Thyroid gland (tissue), 4 donors: Measurements from ENCODE around the gene NEK6. TPM values are rescaled to one million over a fixed set of nuclear protein-coding genes. Genes with fewer than 3 reads are reported as not detected.

Experiments
- DNase-seq, 2 donors: peaks; one replicate each; pipeline ENCODE4 v3.0.0-alpha.2; 2019
- H3K27ac ChIP-seq, 3 donors: fragments of 200-600 bp; sonication (generic); 1 replicate in 2 of 3; 2 replicates in 1 of 3; pipeline ENCODE4 v1.5.1; 2016 to 2019; ENCODE audit warnings: mild to moderate bottlenecking in 1 of 3, moderate library complexity in 1 of 3
- H3K27me3 ChIP-seq: fragments of 200-600 bp; sonication (generic); one replicate; pipeline ENCODE4 v1.5.1; 2019
- H3K36me3 ChIP-seq, 2 donors: fragments of 200-600 bp; sonication (generic); one replicate each; pipeline ENCODE4 v1.5.1; 2016 to 2019
- H3K4me1 ChIP-seq, 2 donors: fragments of 200-600 bp; sonication (generic); one replicate each; pipeline ENCODE4 v1.5.1; 2017 to 2019
- H3K4me3 ChIP-seq, 3 donors: fragments of 200-600 bp; sonication (generic); replicated peaks in 1 of 3; 1 replicate in 2 of 3; 2 replicates in 1 of 3; pipeline ENCODE4 v1.5.1; 2016; ENCODE audit warnings: mild to moderate bottlenecking in 1 of 3
- H3K9me3 ChIP-seq: fragments of 200-600 bp; sonication (generic); one replicate; pipeline ENCODE4 v1.5.1; 2017
- POLR2A ChIP-seq, 2 donors: fragments of 450-650 bp; IDR thresholded peaks; one replicate each; pipeline ENCODE4 v1.6.1; 2017; ENCODE audit warnings: antibody characterized with exemption in 2 of 2, mild to moderate bottlenecking in 2 of 2, moderate library complexity in 1 of 2
- WGBS, 2 donors: methylation state at CpG; one replicate each; pipeline ENCODE4 v1.1.5; 2017; 5-methylcytosine and 5-hydroxymethylcytosine counted together
- intact Hi-C: fragments of 100-400 bp; cut with DNase I; formaldehyde crosslinking; loops from one replicate; pipeline ENCODE4 v1.15.1; 2023
- total RNA-seq, 4 donors: library from RNA; depleted of rRNA; stranded (reverse); fragments of >200 nt; gene quantifications; one replicate each; pipeline ENCODE4 v1.2.3, GENCODE V29; 2016
- TF ChIP-seq, protein P1 (sequence below), 6 experiments: fragments of 200-600 bp in 3 of 6; fragments of 450-650 bp in 3 of 6; sonication (generic) in 3 of 6; IDR thresholded peaks; one replicate each; pipeline ENCODE4 v1.5.1; 2016 to 2019; ENCODE audit warnings: antibody characterized with exemption in 6 of 6, mild to moderate bottlenecking in 2 of 6, inconsistent platforms in 1 of 6, moderate library complexity in 1 of 6

Gene NEK6
- total RNA-seq, 4 donors from 2014 or later = 10.7 to 12.8 (median 11.0) TPM

DNA sequence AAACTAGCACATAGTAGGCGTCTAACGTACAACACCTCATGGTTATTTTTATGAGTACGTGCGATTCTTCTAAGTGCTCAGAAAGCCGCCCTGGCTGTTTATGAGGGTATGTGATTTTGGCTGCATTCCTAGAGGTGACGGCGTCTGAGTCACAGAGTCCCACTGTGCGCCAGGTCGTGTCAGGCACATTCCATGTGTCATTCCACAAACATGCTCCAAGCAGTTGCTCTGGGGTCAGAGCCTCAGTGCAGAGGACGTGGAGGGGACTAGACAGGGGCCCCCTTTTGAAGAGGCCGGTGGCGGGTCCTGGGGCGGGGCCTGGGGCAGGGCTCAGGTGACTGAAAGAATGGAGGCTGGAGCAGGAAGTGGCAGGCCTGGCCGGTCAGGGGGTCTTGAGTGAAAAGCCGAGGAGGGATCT, 51.9 kb downstream of the NEK6 start:
- DNase-seq = no peak
- TF ChIP-seq, protein P1, sequence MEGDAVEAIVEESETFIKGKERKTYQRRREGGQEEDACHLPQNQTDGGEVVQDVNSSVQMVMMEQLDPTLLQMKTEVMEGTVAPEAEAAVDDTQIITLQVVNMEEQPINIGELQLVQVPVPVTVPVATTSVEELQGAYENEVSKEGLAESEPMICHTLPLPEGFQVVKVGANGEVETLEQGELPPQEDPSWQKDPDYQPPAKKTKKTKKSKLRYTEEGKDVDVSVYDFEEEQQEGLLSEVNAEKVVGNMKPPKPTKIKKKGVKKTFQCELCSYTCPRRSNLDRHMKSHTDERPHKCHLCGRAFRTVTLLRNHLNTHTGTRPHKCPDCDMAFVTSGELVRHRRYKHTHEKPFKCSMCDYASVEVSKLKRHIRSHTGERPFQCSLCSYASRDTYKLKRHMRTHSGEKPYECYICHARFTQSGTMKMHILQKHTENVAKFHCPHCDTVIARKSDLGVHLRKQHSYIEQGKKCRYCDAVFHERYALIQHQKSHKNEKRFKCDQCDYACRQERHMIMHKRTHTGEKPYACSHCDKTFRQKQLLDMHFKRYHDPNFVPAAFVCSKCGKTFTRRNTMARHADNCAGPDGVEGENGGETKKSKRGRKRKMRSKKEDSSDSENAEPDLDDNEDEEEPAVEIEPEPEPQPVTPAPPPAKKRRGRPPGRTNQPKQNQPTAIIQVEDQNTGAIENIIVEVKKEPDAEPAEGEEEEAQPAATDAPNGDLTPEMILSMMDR (IDR thresholded peaks at IDR 0.05) = no peak
- no peak for TF ChIP-seq POLR2A (IDR thresholded peaks at IDR 0.05)
- intact Hi-C loops = no loop called here
- no peak overlapping the region for H3K27ac ChIP-seq
- H3K27me3 ChIP-seq = no peaks in the 10 kb centered on the region
- H3K4me3 ChIP-seq = no peak overlapping the region
- H3K4me1 ChIP-seq = no peaks in the 10 kb centered on the region
- no peaks in the 10 kb centered on the region for H3K9me3 ChIP-seq
- WGBS, 2 donors = 87 to 89% methylated on average over 15 of the region's 15 CpGs
- H3K36me3 ChIP-seq = peaks cover 0 to 2% of the 10 kb centered on the region in 2 donors

DNA sequence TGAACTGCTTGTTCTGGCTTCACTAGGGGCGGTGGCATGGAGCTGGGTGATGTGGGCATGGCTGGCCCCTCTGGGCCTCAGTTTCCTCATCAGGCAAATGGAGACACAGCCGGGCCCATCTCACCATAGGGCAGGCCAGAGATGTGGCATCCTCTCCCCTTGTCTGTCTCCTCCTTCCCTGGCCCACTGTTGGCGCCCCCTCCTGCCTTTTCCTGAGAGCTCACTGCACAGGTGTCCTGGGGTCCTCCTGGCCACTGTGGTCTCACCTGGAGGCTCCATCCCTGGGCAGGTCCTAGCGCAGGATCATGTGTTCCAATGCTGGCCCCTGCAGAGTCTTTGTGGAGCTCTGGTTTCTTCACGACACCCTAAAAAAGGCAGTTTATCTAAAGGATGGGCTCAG, 53.5 kb downstream of the NEK6 start:
- 94 to 98% methylated on average over 3 to 5 of the region's 5 CpGs for WGBS, 2 donors
- Histone ChIP-seq H3K36me3 (peaks cover 0 to 2% of the 10 kb centered on the region in 2 donors), H3K4me1 (no peaks in the 10 kb centered on the region), H3K9me3 (no peaks in the 10 kb centered on the region), H3K27me3 (no peaks in the 10 kb centered on the region), H3K4me3 (no peak overlapping the region), H3K27ac (no peak overlapping the region)
- intact Hi-C loops = no loop called here
- TF ChIP-seq, protein P1 (IDR thresholded peaks at IDR 0.05) = no peak
- TF ChIP-seq POLR2A (IDR thresholded peaks at IDR 0.05) = no peak
- DNase-seq = no peak

DNA sequence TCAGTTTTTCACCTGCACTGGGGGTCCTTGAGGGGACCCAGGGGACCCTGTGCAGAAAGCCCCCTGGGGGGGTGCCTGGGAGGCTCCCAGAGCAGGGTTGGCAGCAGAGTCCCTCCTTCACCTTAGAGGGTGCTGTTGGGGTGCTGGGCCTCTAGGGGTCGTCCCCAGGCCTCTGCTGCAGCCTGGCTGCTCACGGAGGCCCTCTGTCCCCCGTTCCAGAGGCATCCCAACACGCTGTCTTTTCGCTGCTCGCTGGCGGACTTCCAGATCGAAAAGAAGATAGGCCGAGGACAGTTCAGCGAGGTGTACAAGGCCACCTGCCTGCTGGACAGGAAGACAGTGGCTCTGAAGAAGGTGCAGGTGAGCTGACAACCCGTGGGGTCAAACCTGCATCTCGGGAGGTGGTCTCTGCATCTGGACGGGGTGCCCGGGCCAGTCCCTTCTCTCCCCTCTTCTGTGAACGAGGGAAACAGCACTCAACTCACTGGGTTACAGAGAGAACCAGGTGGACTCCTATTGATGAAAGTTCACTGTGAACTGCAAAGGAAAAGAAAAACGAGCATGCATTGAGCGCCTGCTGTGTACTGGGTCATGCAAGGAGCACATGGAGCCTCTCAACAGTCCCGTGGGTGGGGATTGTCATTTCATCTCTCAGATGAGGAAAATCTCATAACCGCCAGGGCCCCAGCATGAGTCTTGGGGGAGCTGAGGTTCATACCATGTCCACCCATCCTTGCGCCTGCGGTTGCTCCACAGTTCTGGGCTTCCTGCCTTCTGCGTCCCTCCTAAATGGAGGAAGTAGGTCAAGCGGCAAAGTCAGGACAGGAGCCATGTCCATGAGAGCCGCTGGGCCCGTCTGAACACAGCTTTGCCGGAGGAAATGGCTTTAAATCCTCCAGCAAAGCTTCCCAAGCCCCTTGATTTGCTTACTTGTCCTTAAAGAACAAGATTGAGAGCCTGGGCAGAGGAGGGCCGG, 54.8 kb downstream of the NEK6 start:
- H3K27me3 ChIP-seq = no peaks in the 10 kb centered on the region
- H3K27ac ChIP-seq = no peak overlapping the region
- H3K36me3 ChIP-seq = peaks cover 0 to 2% of the 10 kb centered on the region in 2 donors
- WGBS, 2 donors = 84 to 85% methylated on average over 27 of the region's 27 CpGs
- no peak overlapping the region for H3K4me3 ChIP-seq
- intact Hi-C loops = no loop called here
- no peaks in the 10 kb centered on the region for H3K9me3 ChIP-seq
- no peak for TF ChIP-seq POLR2A (IDR thresholded peaks at IDR 0.05)
- TF ChIP-seq, protein P1 (IDR thresholded peaks at IDR 0.05) = no peak
- no peaks in the 10 kb centered on the region for H3K4me1 ChIP-seq
- no peak for DNase-seq

DNA sequence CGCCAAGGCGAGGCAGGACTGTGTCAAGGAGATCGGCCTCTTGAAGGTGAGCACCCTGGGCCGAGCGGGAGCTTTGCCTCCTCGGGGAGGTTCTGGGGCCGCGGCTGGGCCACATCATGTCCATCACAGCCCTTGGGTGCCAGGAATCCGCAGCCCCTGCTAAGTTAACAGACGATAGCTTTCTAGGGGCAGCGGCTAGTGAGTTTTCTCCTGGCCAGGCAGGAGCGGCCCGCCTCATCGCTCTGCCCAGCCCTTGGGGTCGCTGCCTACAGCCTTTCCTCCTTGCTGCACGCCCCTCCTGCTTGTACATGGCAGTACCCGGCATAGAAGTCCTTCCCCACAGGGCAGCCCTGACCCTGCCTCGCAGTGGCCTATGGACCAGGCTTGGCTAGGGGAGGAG, 56.2 kb downstream of the NEK6 start:
- no peaks in the 10 kb centered on the region for H3K4me1 ChIP-seq
- peaks cover 0 to 2% of the 10 kb centered on the region in 2 donors for H3K36me3 ChIP-seq
- no peaks in the 10 kb centered on the region for H3K27me3 ChIP-seq
- H3K9me3 ChIP-seq = no peaks in the 10 kb centered on the region
- no peak overlapping the region for H3K27ac ChIP-seq
- WGBS, 2 donors = 94 to 96% methylated on average over 14 to 17 of the region's 18 CpGs
- intact Hi-C loops = no loop called here
- TF ChIP-seq POLR2A (IDR thresholded peaks at IDR 0.05) = no peak
- TF ChIP-seq, protein P1 (IDR thresholded peaks at IDR 0.05) = no peak
- DNase-seq = no peak
- H3K4me3 ChIP-seq = no peak overlapping the region

DNA sequence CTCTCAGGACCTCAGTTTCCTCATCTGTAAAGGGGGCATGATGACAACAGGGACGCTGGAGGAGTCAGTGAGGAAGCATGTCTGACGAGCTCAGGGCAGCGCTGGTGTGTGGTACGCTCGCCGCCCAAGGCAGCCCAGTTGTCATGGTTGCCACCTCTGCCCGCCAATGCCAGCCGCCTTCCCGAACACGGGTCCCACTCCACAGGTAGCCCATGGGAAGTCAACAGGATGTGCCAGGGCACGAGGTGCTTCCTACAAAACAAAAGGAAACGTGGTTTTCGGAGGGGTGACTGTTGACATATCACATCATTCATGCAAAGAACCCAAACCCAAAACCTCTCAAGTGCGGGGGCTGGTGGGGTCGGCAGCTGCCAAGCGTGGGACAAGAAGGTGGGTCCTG, 58.1 kb downstream of the NEK6 start:
- H3K9me3 ChIP-seq = no peaks in the 10 kb centered on the region
- peaks cover 0 to 2% of the 10 kb centered on the region in 2 donors for H3K36me3 ChIP-seq
- no peak overlapping the region for H3K27ac ChIP-seq
- intact Hi-C loops = no loop called here
- no peaks in the 10 kb centered on the region for H3K4me1 ChIP-seq
- H3K27me3 ChIP-seq = no peaks in the 10 kb centered on the region
- DNase-seq = no peak
- TF ChIP-seq, protein P1 (IDR thresholded peaks at IDR 0.05) = no peak
- TF ChIP-seq POLR2A (IDR thresholded peaks at IDR 0.05) = no peak
- WGBS, 2 donors = 82 to 86% methylated on average over 16 of the region's 16 CpGs
- H3K4me3 ChIP-seq = no peak overlapping the region
